OCI-LY1 (cell line): Measurements from ENCODE around the gene CNOT2.

Experiments used
- H2AFZ ChIP-seq: fragments of 200-600 bp; sonication (generic), shearing (Covaris generic); 2 replicates; pipeline ENCODE4 v1.6.0; 2014; ENCODE audit warnings: antibody characterized with exemption, mild to moderate bottlenecking, low read length
- H3F3A ChIP-seq: fragments of 200-600 bp; sonication (generic), shearing (Covaris generic); 2 replicates; pipeline ENCODE4 v1.6.0; 2014; ENCODE audit warnings: mild to moderate bottlenecking, antibody characterized with exemption, low read length, moderate library complexity; ENCODE audit not compliant: insufficient read depth
- H3K27ac ChIP-seq: fragments of 200-600 bp; sonication (generic); 2 replicates; pipeline ENCODE4 v1.5.1; 2014; ENCODE audit warnings: low read length, mixed run types, mild to moderate bottlenecking, low read depth; ENCODE audit not compliant: poor library complexity, severe bottlenecking
- H3K27me3 ChIP-seq: fragments of 200-600 bp; sonication (generic); 2 replicates; pipeline ENCODE4 v1.6.0; 2014; ENCODE audit warnings: antibody characterized with exemption, mild to moderate bottlenecking, low read length, moderate library complexity; ENCODE audit not compliant: insufficient read depth
- H3K36me3 ChIP-seq: fragments of 200-600 bp; sonication (generic); 2 replicates; pipeline ENCODE4 v1.6.1; 2014; ENCODE audit warnings: mild to moderate bottlenecking, antibody characterized with exemption, low read length, moderate library complexity, mixed read lengths; ENCODE audit not compliant: insufficient read depth
- H3K4me1 ChIP-seq: fragments of 200-600 bp; sonication (generic); 2 replicates; pipeline ENCODE4 v1.5.1; 2014; ENCODE audit warnings: mild to moderate bottlenecking, low read length, moderate library complexity; ENCODE audit not compliant: insufficient read depth, severe bottlenecking
- H3K4me2 ChIP-seq: fragments of 200-600 bp; sonication (generic), shearing (Covaris generic); 2 replicates; pipeline ENCODE4 v1.6.1; 2014; ENCODE audit warnings: low read length
- H3K4me3 ChIP-seq: fragments of 200-600 bp; sonication (generic); 2 replicates; pipeline ENCODE4 v1.5.1; 2014; ENCODE audit warnings: low read length, low read depth, mild to moderate bottlenecking, mixed read lengths; ENCODE audit not compliant: poor library complexity, severe bottlenecking
- H3K79me2 ChIP-seq: fragments of 200-600 bp; shearing (Covaris generic); 2 replicates; pipeline ENCODE4 v1.6.1; 2016; ENCODE audit warnings: mixed run types, low read length, mixed read lengths; ENCODE audit not compliant: insufficient read depth
- H3K9ac ChIP-seq: fragments of 200-600 bp; sonication (generic), shearing (Covaris generic); 2 replicates; pipeline ENCODE4 v1.6.1; 2014; ENCODE audit warnings: mild to moderate bottlenecking, low read length, mixed read lengths
- H3K9me2 ChIP-seq: fragments of 200-600 bp; sonication (generic), shearing (Covaris generic); 2 replicates; pipeline ENCODE4 v1.6.1; 2014; ENCODE audit warnings: low read depth, mild to moderate bottlenecking, low read length, mixed read lengths
- H3K9me3 ChIP-seq: fragments of 200-600 bp; shearing (Covaris generic); 2 replicates; pipeline ENCODE4 v1.6.1; 2014; ENCODE audit warnings: low read length, mixed read lengths
- H4K20me1 ChIP-seq: fragments of 200-600 bp; sonication (generic), shearing (Covaris generic); 2 replicates; pipeline ENCODE4 v1.6.0; 2016; ENCODE audit warnings: mild to moderate bottlenecking, low read length; ENCODE audit not compliant: insufficient read depth
- CTCF ChIP-seq: fragments of 200-600 bp; sonication (generic), shearing (Covaris generic); IDR thresholded peaks from 2 replicates; pipeline ENCODE4 v1.5.1; 2017; ENCODE audit warnings: mild to moderate bottlenecking, antibody characterized with exemption, low read length, moderate library complexity, mixed read lengths
- EZH2 ChIP-seq: fragments of 200-600 bp; sonication (generic), shearing (Covaris generic); IDR thresholded peaks from 2 replicates; pipeline ENCODE4 v1.8.0; 2017; ENCODE audit warnings: borderline replicate concordance, mixed run types, mild to moderate bottlenecking, antibody characterized with exemption, low read length, moderate library complexity, mixed read lengths

The CNOT2 gene

GRCh38 chr12:70309348-70309747, 66.1 kb downstream of the CNOT2 start:
- no peak overlapping the region for H3K4me2 ChIP-seq
- no peaks in the 10 kb centered on the region for H3K27me3 ChIP-seq
- no peaks in the 10 kb centered on the region for H3K9me2 ChIP-seq
- no peaks in the 10 kb centered on the region for H3K4me1 ChIP-seq
- TF ChIP-seq EZH2 = no peak
- TF ChIP-seq CTCF = no peak
- H3K9ac ChIP-seq = no peak overlapping the region
- H3K36me3 ChIP-seq = peaks cover 64% of the 10 kb centered on the region
- no peaks in the 10 kb centered on the region for H3F3A ChIP-seq
- no peaks in the 10 kb centered on the region for H3K9me3 ChIP-seq
- no peak overlapping the region for H2AFZ ChIP-seq
- no peaks in the 10 kb centered on the region for H4K20me1 ChIP-seq
- H3K27ac ChIP-seq = no peak overlapping the region
- H3K79me2 ChIP-seq = peaks cover 51% of the 10 kb centered on the region
- no peak overlapping the region for H3K4me3 ChIP-seq

GRCh38 chr12:70314145-70314544, 70.9 kb downstream of the CNOT2 start:
- Histone ChIP-seq H3K27me3 (no peaks in the 10 kb centered on the region), H2AFZ (no peak overlapping the region), H3K79me2 (peaks cover 54% of the 10 kb centered on the region), H4K20me1 (no peaks in the 10 kb centered on the region), H3K27ac (no peak overlapping the region), H3K4me2 (no peak overlapping the region), H3K9me2 (no peaks in the 10 kb centered on the region), H3F3A (no peaks in the 10 kb centered on the region), H3K9me3 (no peaks in the 10 kb centered on the region), H3K36me3 (peaks cover 42% of the 10 kb centered on the region; the same call in 1 of the 2 replicates), H3K9ac (no peak overlapping the region), H3K4me3 (no peak overlapping the region), H3K4me1 (peaks cover 25% of the 10 kb centered on the region)
- TF ChIP-seq EZH2 = no peak
- no peak for TF ChIP-seq CTCF

GRCh38 chr12:70317781-70318180, 74.5 kb downstream of the CNOT2 start:
- TF ChIP-seq EZH2 = no peak
- no peak for TF ChIP-seq CTCF
- peaks cover 25% of the 10 kb centered on the region for H3K4me1 ChIP-seq
- H4K20me1 ChIP-seq = no peaks in the 10 kb centered on the region
- no peaks in the 10 kb centered on the region for H3F3A ChIP-seq
- H3K9ac ChIP-seq = no peak overlapping the region
- peaks cover 52% of the 10 kb centered on the region for H3K36me3 ChIP-seq
- no peaks in the 10 kb centered on the region for H3K9me3 ChIP-seq
- H3K4me3 ChIP-seq = no peak overlapping the region
- H2AFZ ChIP-seq = no peak overlapping the region
- H3K27ac ChIP-seq = peak overlapping the region; percentile 32
- H3K27me3 ChIP-seq = no peaks in the 10 kb centered on the region
- no peaks in the 10 kb centered on the region for H3K9me2 ChIP-seq
- H3K4me2 ChIP-seq = 0 out of 2 replicates have a peak overlapping the region, but pooled peaks have one; percentile 10
- H3K79me2 ChIP-seq = peaks cover 39% of the 10 kb centered on the region
